Measurements from ENCODE around the gene OPN5.

OPN5 gene

DNA sequence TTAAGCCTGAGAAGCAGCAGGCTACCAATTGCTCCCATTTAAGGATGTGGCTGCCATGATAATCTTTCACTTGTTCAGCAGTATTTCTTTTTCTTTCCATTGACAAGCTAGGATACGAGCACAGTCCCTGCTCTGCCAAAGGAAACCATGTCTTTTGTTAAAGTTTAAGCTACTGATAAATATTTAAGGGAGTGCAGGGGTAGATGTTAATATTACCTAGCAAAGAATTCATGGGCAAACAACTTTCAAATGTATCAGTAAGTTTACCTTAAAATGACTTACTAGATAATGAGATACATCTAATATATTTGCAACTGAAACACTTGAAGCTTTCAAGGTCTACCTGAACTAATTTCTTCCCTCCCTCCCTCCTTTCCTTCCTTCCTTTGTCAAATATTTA is 77.3 kb downstream of the OPN5 start:
- no peak for DNase-seq (ENCODE audit: low read depth in 2 of 2)

DNA sequence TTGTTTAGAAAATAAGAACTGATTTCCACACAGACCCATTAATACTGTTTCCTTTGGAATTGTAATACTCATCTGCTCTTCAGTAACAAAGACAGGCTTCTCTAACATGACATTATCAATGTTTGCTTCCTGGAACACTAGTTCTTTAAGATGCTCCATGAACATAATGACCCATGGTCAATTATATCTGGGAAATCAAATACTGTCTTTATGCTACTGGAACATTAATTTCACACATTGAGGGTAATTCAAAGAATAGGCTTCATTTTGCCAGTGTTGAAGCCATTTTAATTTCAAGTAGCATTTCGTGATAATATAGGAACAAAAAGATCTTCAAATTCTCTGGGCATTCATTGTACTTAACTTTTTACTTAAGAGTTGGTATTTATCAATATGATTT is 80.9 kb downstream of the OPN5 start:
- no peak for DNase-seq (ENCODE audit: low read depth in 2 of 2)

DNA sequence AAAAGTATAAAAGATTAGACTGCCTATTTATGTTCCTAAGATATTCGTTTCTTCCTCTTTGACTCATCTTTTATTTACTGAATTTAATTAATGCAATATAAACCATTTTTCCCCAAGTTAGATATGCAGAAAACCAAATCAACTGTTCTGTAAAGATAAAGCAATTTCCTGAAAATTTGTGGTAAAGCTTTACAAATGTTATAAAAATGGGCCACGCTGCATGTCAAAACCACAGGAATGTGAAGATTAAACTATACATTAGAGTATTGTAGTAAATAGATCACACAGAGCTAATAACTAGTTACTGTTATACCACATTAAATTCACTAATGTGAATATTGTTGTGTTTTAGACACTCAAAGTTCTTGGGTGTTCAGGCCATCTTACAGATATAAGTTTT is 83.4 kb downstream of the OPN5 start:
- DNase-seq (ENCODE audit: low read depth in 2 of 2), result no peak

DNA sequence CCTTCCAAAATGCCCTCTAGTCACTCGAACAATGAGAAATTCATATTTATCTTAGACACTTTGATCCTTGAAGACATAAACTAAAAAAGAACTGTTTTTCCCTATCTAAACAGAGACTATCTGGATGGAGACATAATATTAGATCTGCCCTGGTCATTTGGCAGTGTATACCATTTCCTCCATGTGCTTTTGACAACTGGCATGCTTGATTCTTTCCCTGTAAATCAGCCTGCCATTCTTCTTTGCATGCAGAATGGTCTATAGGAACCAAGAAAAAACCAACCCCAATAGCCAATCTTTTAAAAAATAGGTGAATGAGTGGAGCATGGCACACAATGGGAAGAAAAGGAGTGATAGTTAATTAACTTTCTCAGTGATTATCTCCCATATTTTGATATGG is 93.8 kb downstream of the OPN5 start:
- no peak for DNase-seq (ENCODE audit: low read depth in 2 of 2)

All from stimulated activated CD4-positive, alpha-beta T cell treated with anti-CD3 and anti-CD28 coated beads, Interleukin-12 subunit alpha, Interleukin-12 subunit beta, amount 100 ng/mL, for 24 hours (primary cell).